Stimulated activated CD4-positive, alpha-beta T cell treated with anti-CD3 and anti-CD28 coated beads, Interleukin-2, amount 100 ng/mL, for 24 hours (primary cell): Measurements from ENCODE around the gene NME7.

Experiments used
- DNase-seq, 2 donors: peaks; one replicate each; pipeline ENCODE4 v3.0.0-alpha.2; 2020

NME7 gene

DNA sequence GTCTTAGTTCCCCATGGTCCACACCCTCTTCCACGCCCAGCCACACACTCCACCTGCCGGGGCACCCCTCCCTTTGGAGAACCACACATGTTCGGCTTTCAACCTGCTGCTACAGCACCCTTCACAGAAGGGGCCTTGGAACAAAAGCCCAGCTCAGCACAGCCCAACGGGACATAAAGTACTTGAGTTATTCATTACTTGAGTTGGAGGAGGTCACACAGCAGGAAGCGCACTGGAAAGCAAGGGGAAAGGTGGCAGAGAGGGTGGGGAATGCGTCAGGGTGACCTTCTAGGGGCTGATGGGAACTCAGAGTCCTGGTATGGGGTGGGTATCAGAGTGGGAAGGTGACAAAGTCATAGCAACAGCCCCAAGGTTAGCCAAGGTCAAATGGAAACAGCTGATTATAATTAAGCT is 264.1 kb downstream of the NME7 start:
- DNase-seq: no peak

GRCh38 chr1:169103002-169103401 is 264.6 kb downstream of the NME7 start:
- no peak for DNase-seq

DNA sequence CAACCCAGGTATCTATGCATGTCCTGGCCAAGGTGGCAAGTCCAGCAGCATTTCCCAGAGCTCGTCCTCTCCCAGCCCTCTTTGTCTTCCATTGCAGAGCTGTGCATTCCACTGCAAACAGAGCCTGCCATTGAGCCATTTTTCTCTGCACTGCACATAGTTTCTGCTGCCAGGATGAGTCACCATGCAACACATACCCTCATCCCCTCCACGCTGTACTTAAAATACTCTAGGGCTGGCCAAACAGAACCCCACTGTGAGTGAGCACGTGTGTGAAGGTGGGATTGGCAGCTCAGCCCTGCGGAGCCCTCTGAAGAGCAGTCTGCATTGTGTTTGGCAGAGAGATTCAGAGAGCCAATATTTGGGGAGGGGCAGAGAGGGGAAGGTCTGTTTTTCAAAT is 265.0 kb downstream of the NME7 start:
- DNase-seq: no peak

DNA sequence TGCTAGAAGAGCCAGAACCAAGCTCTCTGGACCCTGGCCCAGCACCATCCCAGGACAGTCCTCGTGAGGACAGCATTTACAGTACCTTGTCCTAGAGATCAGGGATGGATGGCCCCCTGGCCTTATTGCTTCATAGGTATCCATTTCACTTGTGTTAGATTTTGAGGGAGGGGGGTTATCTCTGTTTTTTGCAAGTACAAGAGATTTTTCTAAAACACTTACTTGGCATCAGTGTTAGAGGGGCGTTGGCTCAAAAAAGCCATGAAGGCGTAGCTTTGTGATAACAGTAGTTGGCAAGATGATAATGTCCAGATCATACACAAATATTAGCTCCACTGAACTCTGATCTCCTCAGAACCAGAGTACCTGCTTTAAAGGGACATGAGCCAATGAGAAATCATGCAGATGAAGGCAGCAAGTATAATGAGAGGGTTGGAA is 266.9 kb downstream of the NME7 start:
- DNase-seq: no peak

- DNase-seq: no peak
Observed at GRCh38 chr1:169100208-169100607, 267.4 kb downstream of the NME7 start.

GRCh38 chr1:169099561-169099960 is 268.0 kb downstream of the NME7 start:
- no peak for DNase-seq

- DNase-seq: no peak
Observed at GRCh38 chr1:169098380-169098779, 269.2 kb downstream of the NME7 start.

- no peak for DNase-seq
Observed at GRCh38 chr1:169094897-169095569, 272.6 kb downstream of the NME7 start.

- no peak for DNase-seq
Observed at GRCh38 chr1:169092399-169092798, 275.2 kb downstream of the NME7 start.

GRCh38 chr1:169091480-169091941 is 276.1 kb downstream of the NME7 start:
- no peak for DNase-seq

- DNase-seq: no peak
Observed at GRCh38 chr1:169090900-169091311, 276.7 kb downstream of the NME7 start.

GRCh38 chr1:169090308-169090899 is 277.2 kb downstream of the NME7 start:
- no peak for DNase-seq

DNA sequence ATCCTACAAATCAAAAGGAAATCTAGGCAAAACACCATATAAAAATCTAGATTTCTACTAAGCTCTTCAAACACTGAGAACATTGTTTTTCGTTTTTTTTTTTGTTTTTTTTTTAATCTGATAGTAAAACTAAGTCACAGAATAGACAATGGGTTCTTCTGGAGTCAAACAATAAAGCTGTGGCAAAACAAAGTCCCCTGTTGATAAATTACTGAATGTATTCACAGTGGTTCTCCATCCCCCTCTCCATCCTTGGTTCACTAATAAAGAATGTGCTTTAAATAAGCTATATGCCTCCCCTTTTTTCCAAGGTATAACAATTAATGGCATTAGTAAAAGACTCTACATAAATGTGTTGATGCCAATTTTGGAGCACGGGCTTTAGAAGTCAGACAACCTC is 277.8 kb downstream of the NME7 start:
- DNase-seq: no peak

- no peak for DNase-seq
Observed at GRCh38 chr1:169087876-169088275, 279.7 kb downstream of the NME7 start.

DNA sequence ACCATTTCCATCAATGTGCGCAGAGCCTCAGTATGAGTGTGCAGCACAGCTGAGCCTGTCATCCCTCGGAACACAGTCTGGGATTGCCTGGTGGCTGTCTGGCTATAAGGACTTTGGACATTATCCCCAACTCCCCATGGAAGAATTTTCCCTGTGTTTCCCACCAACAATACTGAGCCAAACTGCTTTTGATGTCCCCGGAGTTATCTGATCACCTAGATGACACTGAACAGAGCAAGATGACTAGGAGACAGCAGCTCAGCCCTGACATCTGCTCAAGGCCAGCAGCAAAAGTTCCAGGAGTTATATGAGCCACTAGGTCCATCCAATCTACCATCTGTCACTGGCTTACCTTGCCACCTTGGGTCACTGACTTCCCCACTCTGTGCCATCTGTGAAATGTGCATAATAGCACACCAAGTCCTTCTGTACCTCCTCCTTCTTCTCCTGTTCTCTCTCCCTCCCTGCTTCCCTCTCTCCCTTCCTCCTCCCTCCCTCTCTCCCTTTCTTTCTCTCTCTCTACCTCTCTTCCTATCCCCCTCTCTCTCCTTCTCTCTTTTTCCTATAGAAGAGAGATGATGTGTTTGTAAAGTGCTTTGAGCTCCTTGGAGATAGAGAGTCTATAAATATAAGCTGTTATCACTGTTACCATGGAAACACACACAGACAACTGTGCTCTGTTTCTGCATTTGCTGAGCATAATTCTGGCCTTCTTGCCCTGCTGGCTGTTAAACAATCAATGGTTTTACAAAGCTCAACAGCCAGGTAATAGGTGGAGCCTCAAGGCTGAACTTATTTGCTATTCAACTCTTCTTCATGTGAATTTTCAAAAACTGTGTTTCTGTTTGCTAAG is 280.8 kb downstream of the NME7 start:
- DNase-seq: no peak

DNA sequence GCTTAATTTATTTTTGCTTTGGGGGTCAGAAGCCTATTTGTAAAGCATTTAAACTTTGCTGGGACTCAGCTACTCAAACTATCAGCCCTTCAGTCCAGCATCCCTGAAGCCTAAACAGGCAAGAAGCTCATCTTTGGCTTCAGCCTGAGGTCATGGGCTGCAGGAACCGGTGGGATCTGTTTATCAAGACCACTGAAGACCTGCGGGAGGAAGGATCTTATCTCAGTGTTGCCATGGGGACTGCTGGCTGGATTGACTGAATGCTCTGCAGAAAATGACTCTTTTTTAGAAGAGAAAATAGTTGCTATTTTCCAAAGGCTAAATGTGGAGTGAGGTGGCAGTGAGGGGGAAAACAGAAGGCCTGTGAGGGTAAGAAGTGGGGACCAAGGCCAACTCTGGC is 281.7 kb downstream of the NME7 start:
- DNase-seq: no peak
